Epithelial cell of proximal tubule (primary cell): Measurements from ENCODE around the gene TMED4. TPM values are rescaled to one million over a fixed set of nuclear protein-coding genes. Genes with fewer than 3 reads are reported as not detected.

Source experiments
- DNase-seq: peaks from one replicate; pipeline ENCODE4 v3.0.0-alpha.2; 2011; ENCODE audit warnings: low read depth
- H3K4me3 ChIP-seq: 2 replicates; pipeline ENCODE4 v1.5.1; 2011; ENCODE audit warnings: low read depth, mild to moderate bottlenecking, low read length
- CTCF ChIP-seq: conservative IDR thresholded peaks from 2 replicates; pipeline ENCODE4 v1.5.1; 2012; ENCODE audit warnings: low read depth, mild to moderate bottlenecking, low read length
- total RNA-seq: library from RNA; depleted of rRNA; stranded (reverse); fragments of >200 nt; gene quantifications from 2 replicates; pipeline ENCODE4 v1.2.3, GENCODE V29; 2015

The TMED4 gene
- total RNA-seq, 1 donor from 2014 or later: 167 TPM

GRCh38 chr7:44548893-44549292 is 33.1 kb downstream of the TMED4 start:
- no peak overlapping the region for H3K4me3 ChIP-seq
- DNase-seq: no peak
- no peak for TF ChIP-seq CTCF

- no peak overlapping the region for H3K4me3 ChIP-seq
- DNase-seq: no peak
Observed at GRCh38 chr7:44547536-44548231, 34.3 kb downstream of the TMED4 start.

GRCh38 chr7:44541876-44542610 is 40.0 kb downstream of the TMED4 start:
- no peak overlapping the region for H3K4me3 ChIP-seq
- no peak for TF ChIP-seq CTCF
- DNase-seq: no peak

More at GRCh38 chr7:44547536-44548231, 34.3 kb downstream of the TMED4 start:
- no peak for TF ChIP-seq CTCF

- no peak within 1 kb of the TSS for H3K4me3 ChIP-seq
- no peak for TF ChIP-seq CTCF
- no peak for DNase-seq
Observed at GRCh38 chr7:44541028-44541869, 40.8 kb downstream of the TMED4 start, which contains the start of gene NPC1L1. TSS of gene NPC1L1 (minus strand) at chr7:44541330. CDS start at chr7:44541259, 71 bp downstream.

GRCh38 chr7:44540592-44541027 is 41.4 kb downstream of the TMED4 start:
- no peak for TF ChIP-seq CTCF
- DNase-seq: no peak
- no peak overlapping the region for H3K4me3 ChIP-seq

GRCh38 chr7:44539669-44540506 is 42.1 kb downstream of the TMED4 start:
- TF ChIP-seq CTCF: no peak
- H3K4me3 ChIP-seq: no peak overlapping the region
- DNase-seq: no peak
